Measurements from ENCODE around the gene B3GAT3.
"Not testable (repeated sequence)": the region's sequence is repeated elsewhere in the genome, so short reads cannot be mapped to it uniquely, and the experiment has no call there.

Gene B3GAT3

GRCh38 chr11:62665075-62665598, 43.4 kb upstream of the B3GAT3 start, which contains the start of the genes C11orf98 and CSKMT:
C11orf98 (minus strand) TSS chr11:62665210; CDS start chr11:62665169, 41 bp downstream.
CSKMT (plus strand) TSS chr11:62665312; CDS start chr11:62665880, 568 bp downstream.
- DNase-seq (ENCODE audit: low read depth in 2 of 2): peak; percentile 93 to 96
- TF ChIP-seq CTCF (IDR thresholded peaks at IDR 0.05; ENCODE audit: low read depth, low read length): no peak
- H3K4me3 ChIP-seq (replicated peaks in 1 of 2; ENCODE audit: low read depth in 2 of 2, low read length in 2 of 2): peak within 1 kb of the TSS; percentile 60 to 84

GRCh38 chr11:62664405-62665074, 42.8 kb upstream of the B3GAT3 start:
- peak overlapping the region; percentile 60 to 84 for H3K4me3 ChIP-seq (replicated peaks in 1 of 2; ENCODE audit: low read depth in 2 of 2, low read length in 2 of 2)
- peak; percentile 52 to 57 for DNase-seq (ENCODE audit: low read depth in 2 of 2)
- no peak for TF ChIP-seq CTCF (IDR thresholded peaks at IDR 0.05; ENCODE audit: low read depth, low read length)

GRCh38 chr11:62656796-62657429, 35.1 kb upstream of the B3GAT3 start:
- no peak for TF ChIP-seq CTCF (IDR thresholded peaks at IDR 0.05; ENCODE audit: low read depth, low read length)
- no peak overlapping the region for H3K4me3 ChIP-seq (replicated peaks in 1 of 2; ENCODE audit: low read depth in 2 of 2, low read length in 2 of 2)
- no peak for DNase-seq (ENCODE audit: low read depth in 2 of 2)

GRCh38 chr11:62654297-62654696, 32.5 kb upstream of the B3GAT3 start:
- DNase-seq (ENCODE audit: low read depth in 2 of 2): no peak
- no peak overlapping the region for H3K4me3 ChIP-seq (replicated peaks in 1 of 2; ENCODE audit: low read depth in 2 of 2, low read length in 2 of 2)
- no peak for TF ChIP-seq CTCF (IDR thresholded peaks at IDR 0.05; ENCODE audit: low read depth, low read length)

GRCh38 chr11:62652161-62653006, 30.6 kb upstream of the B3GAT3 start:
- no peak for TF ChIP-seq CTCF (IDR thresholded peaks at IDR 0.05; ENCODE audit: low read depth, low read length)
- peak in 1 of 2 donors; percentile 9 for DNase-seq (ENCODE audit: low read depth in 2 of 2)
- peak overlapping the region; percentile 78 to 87 for H3K4me3 ChIP-seq (replicated peaks in 1 of 2; ENCODE audit: low read depth in 2 of 2, low read length in 2 of 2)

- H3K4me3 ChIP-seq (replicated peaks in 1 of 2; ENCODE audit: low read depth in 2 of 2, low read length in 2 of 2); DNase-seq (ENCODE audit: low read depth in 2 of 2): not testable (repeated sequence)
Measured at GRCh38 chr11:62650283-62650682, 28.5 kb upstream of the B3GAT3 start.
